ENCODE measurements around the gene DPM2. TPM values are rescaled to one million over a fixed set of nuclear protein-coding genes. Genes with fewer than 3 reads are reported as not detected.
A peak's percentile ranks its signal among the peaks of the same experiment; 100 is the strongest.

The DPM2 gene
- total RNA-seq, 2 experiments from 2014 or later = 41.5 to 42.0 TPM

GRCh38 chr9:127953768-127954505 is 16.3 kb upstream of the DPM2 start:
- CTCF ChIA-PET = interaction anchor here (1.0 to 9.9 kb wide), 12 partner anchors 10 to 164 kb away, joined by 3 to 142 read pairs (median 14); partner anchors contain the start of gene EEIG1
- POLR2A ChIA-PET = interaction anchor here (1.1 to 2.7 kb wide), 7 partner anchors 9 to 78 kb away, joined by 3 to 31 read pairs (median 6); partner anchors contain the start of gene EEIG1
- peaks cover 5% of the 10 kb centered on the region for H3K36me3 Mint-ChIP-seq
- peak; percentile 46 for DNase-seq
- no peaks in the 10 kb centered on the region for H3K27me3 Mint-ChIP-seq
- peak overlapping the region; percentile 92 for H3K27ac Mint-ChIP-seq
- peaks cover 69% of the 10 kb centered on the region for H3K4me1 Mint-ChIP-seq (ENCODE audit: low read depth)
- no peaks in the 10 kb centered on the region for H3K9me3 Mint-ChIP-seq
- intact Hi-C loops (cut with micrococcal nuclease) = no loop called here
- no peak overlapping the region for H3K4me3 Mint-ChIP-seq

- Mint-ChIP-seq H3K36me3 (peaks cover 5% of the 10 kb centered on the region), H3K27me3 (no peaks in the 10 kb centered on the region), H3K27ac (peak overlapping the region; percentile 23), H3K4me1 (ENCODE audit: low read depth) (peaks cover 67% of the 10 kb centered on the region), H3K9me3 (no peaks in the 10 kb centered on the region), H3K4me3 (no peak overlapping the region)
- ChIA-PET POLR2A (interaction anchor here (1.3 kb wide), 1 partner anchor 82 kb away, joined by 3 read pairs; no protein-coding TSS in a partner anchor), CTCF (interaction anchor here (1.1 to 9.9 kb wide), 6 partner anchors 10 to 164 kb away, joined by 3 to 142 read pairs (median 16); no protein-coding TSS in a partner anchor)
- no peak for DNase-seq
- intact Hi-C loops (cut with micrococcal nuclease) = no loop called here
Observed at GRCh38 chr9:127953154-127953553, 15.5 kb upstream of the DPM2 start.

- CTCF ChIA-PET = interaction anchor here (1.4 to 9.9 kb wide), 2 partner anchors 8 to 84 kb away, joined by 6 to 120 read pairs; no protein-coding TSS in a partner anchor
- H3K4me3 Mint-ChIP-seq = no peak overlapping the region
- no peaks in the 10 kb centered on the region for H3K9me3 Mint-ChIP-seq
- peak overlapping the region; percentile 53 for H3K27ac Mint-ChIP-seq
- intact Hi-C loops (cut with micrococcal nuclease) = no loop called here
- H3K4me1 Mint-ChIP-seq (ENCODE audit: low read depth) = peaks cover 49% of the 10 kb centered on the region
- H3K36me3 Mint-ChIP-seq = peaks cover 4% of the 10 kb centered on the region
- POLR2A ChIA-PET = no interaction called here
- no peaks in the 10 kb centered on the region for H3K27me3 Mint-ChIP-seq
- DNase-seq = no peak
Observed at GRCh38 chr9:127950513-127951289, 13.0 kb upstream of the DPM2 start.

GRCh38 chr9:127949827-127950512 is 12.3 kb upstream of the DPM2 start:
- Mint-ChIP-seq H3K27ac (peak overlapping the region; percentile 53), H3K9me3 (no peaks in the 10 kb centered on the region), H3K4me1 (ENCODE audit: low read depth) (peaks cover 42% of the 10 kb centered on the region), H3K27me3 (no peaks in the 10 kb centered on the region), H3K4me3 (no peak overlapping the region), H3K36me3 (peaks cover 8% of the 10 kb centered on the region)
- intact Hi-C loops (cut with micrococcal nuclease) = no loop called here
- POLR2A ChIA-PET = interaction anchor here (0.6 to 1.2 kb wide), 2 partner anchors 23 to 69 kb away, joined by 3 to 4 read pairs; no protein-coding TSS in a partner anchor
- CTCF ChIA-PET = interaction anchor here (0.5 to 9.9 kb wide), 6 partner anchors 7 to 168 kb away, joined by 3 to 120 read pairs (median 3); partner anchors contain the start of gene CDK9
- DNase-seq = no peak

- H3K4me3 Mint-ChIP-seq = no peak overlapping the region
- no peaks in the 10 kb centered on the region for H3K9me3 Mint-ChIP-seq
- H3K27ac Mint-ChIP-seq = no peak overlapping the region
- intact Hi-C loops (cut with micrococcal nuclease) = no loop called here
- POLR2A ChIA-PET = no interaction called here
- H3K36me3 Mint-ChIP-seq = peaks cover 18% of the 10 kb centered on the region
- peaks cover 33% of the 10 kb centered on the region for H3K4me1 Mint-ChIP-seq (ENCODE audit: low read depth)
- CTCF ChIA-PET = interaction anchor here (1.0 to 15.3 kb wide), 3 partner anchors 86 to 177 kb away, joined by 3 to 347 read pairs (median 6); no protein-coding TSS in a partner anchor
- DNase-seq = no peak
- H3K27me3 Mint-ChIP-seq = no peaks in the 10 kb centered on the region
Observed at GRCh38 chr9:127947841-127948710, 10.4 kb upstream of the DPM2 start.

- peaks cover 26% of the 10 kb centered on the region for H3K36me3 Mint-ChIP-seq
- H3K27ac Mint-ChIP-seq = no peak overlapping the region
- H3K4me1 Mint-ChIP-seq (ENCODE audit: low read depth) = peaks cover 30% of the 10 kb centered on the region
- no peak for DNase-seq
- CTCF ChIA-PET = interaction anchor here (1.2 to 15.3 kb wide), 2 partner anchors 9 to 90 kb away, joined by 3 to 347 read pairs; no protein-coding TSS in a partner anchor
- H3K4me3 Mint-ChIP-seq = no peak overlapping the region
- intact Hi-C loops (cut with micrococcal nuclease) = no loop called here
- H3K9me3 Mint-ChIP-seq = no peaks in the 10 kb centered on the region
- H3K27me3 Mint-ChIP-seq = no peaks in the 10 kb centered on the region
- POLR2A ChIA-PET = no interaction called here
Observed at GRCh38 chr9:127946728-127947127, 9.1 kb upstream of the DPM2 start.

- POLR2A ChIA-PET = no interaction called here
- CTCF ChIA-PET = interaction anchor here (1.2 to 15.3 kb wide), 2 partner anchors 10 to 90 kb away, joined by 3 to 347 read pairs; no protein-coding TSS in a partner anchor
- H3K9me3 Mint-ChIP-seq = no peaks in the 10 kb centered on the region
- intact Hi-C loops (cut with micrococcal nuclease) = no loop called here
- no peaks in the 10 kb centered on the region for H3K27me3 Mint-ChIP-seq
- H3K36me3 Mint-ChIP-seq = peaks cover 26% of the 10 kb centered on the region
- DNase-seq = no peak
- peaks cover 27% of the 10 kb centered on the region for H3K4me1 Mint-ChIP-seq (ENCODE audit: low read depth)
- no peak overlapping the region for H3K4me3 Mint-ChIP-seq
- peak overlapping the region; percentile 10 for H3K27ac Mint-ChIP-seq
Observed at GRCh38 chr9:127945942-127946341, 8.3 kb upstream of the DPM2 start.

GRCh38 chr9:127945338-127945737 is 7.7 kb upstream of the DPM2 start:
- no peak for DNase-seq
- Mint-ChIP-seq H3K27me3 (no peaks in the 10 kb centered on the region), H3K4me3 (no peak overlapping the region), H3K27ac (no peak overlapping the region), H3K36me3 (peaks cover 27% of the 10 kb centered on the region), H3K4me1 (ENCODE audit: low read depth) (peaks cover 21% of the 10 kb centered on the region), H3K9me3 (no peaks in the 10 kb centered on the region)
- intact Hi-C loops (cut with micrococcal nuclease) = no loop called here
- ChIA-PET POLR2A (no interaction called here), CTCF (interaction anchor here (5.2 to 15.3 kb wide), 2 partner anchors 10 to 91 kb away, joined by 120 to 347 read pairs; no protein-coding TSS in a partner anchor)

GRCh38 chr9:127944586-127945218 is 7.0 kb upstream of the DPM2 start:
- no peak for DNase-seq
- peaks cover 26% of the 10 kb centered on the region for H3K36me3 Mint-ChIP-seq
- peak overlapping the region; percentile 62 for H3K27ac Mint-ChIP-seq
- no peaks in the 10 kb centered on the region for H3K27me3 Mint-ChIP-seq
- H3K9me3 Mint-ChIP-seq = no peaks in the 10 kb centered on the region
- H3K4me3 Mint-ChIP-seq = no peak overlapping the region
- H3K4me1 Mint-ChIP-seq (ENCODE audit: low read depth) = peaks cover 19% of the 10 kb centered on the region
- CTCF ChIA-PET = interaction anchor here (0.7 to 15.3 kb wide), 18 partner anchors 10 to 183 kb away, joined by 3 to 347 read pairs (median 11); partner anchors contain the start of genes EEIG1 and PTGES2
- POLR2A ChIA-PET = interaction anchor here (1.6 kb wide), 2 partner anchors 9 to 89 kb away, joined by 7 read pairs; no protein-coding TSS in a partner anchor
- intact Hi-C loops (cut with micrococcal nuclease) = no loop called here

- POLR2A ChIA-PET = interaction anchor here (0.9 to 1.6 kb wide), 5 partner anchors 10 to 91 kb away, joined by 3 to 7 read pairs (median 4); partner anchors contain the start of gene EEIG1
- no peaks in the 10 kb centered on the region for H3K9me3 Mint-ChIP-seq
- intact Hi-C loops (cut with micrococcal nuclease) = loop anchor here (1.0 kb wide), 1 partner anchor 92 kb away; no protein-coding TSS in a partner anchor
- H3K4me1 Mint-ChIP-seq (ENCODE audit: low read depth) = peaks cover 18% of the 10 kb centered on the region
- H3K27me3 Mint-ChIP-seq = no peaks in the 10 kb centered on the region
- H3K36me3 Mint-ChIP-seq = peaks cover 26% of the 10 kb centered on the region
- H3K27ac Mint-ChIP-seq = peak overlapping the region; percentile 61
- CTCF ChIA-PET = interaction anchor here (0.7 to 15.3 kb wide), 42 partner anchors 9 to 217 kb away, joined by 3 to 347 read pairs (median 4); partner anchors contain the start of genes EEIG1, NAIF1, PTGES2 and SH2D3C
- no peak overlapping the region for H3K4me3 Mint-ChIP-seq
- DNase-seq = peak; percentile 87
Observed at GRCh38 chr9:127943731-127944144, 6.1 kb upstream of the DPM2 start.
